GM19328 (cell line): ENCODE results near the gene MYT1.
"Not testable (repeated sequence)": the region's sequence is repeated elsewhere in the genome, so short reads cannot be mapped to it uniquely, and the experiment has no call there.

Source experiments
- ATAC-seq: cut with Tn5 transposase; IDR thresholded peaks from one replicate; pipeline ENCODE4 v1.9.1; 2021; ENCODE audit warnings: mild to moderate bottlenecking, moderate library complexity; ENCODE audit not compliant: unreplicated experiment

Gene MYT1

GRCh38 chr20:64166721-64167615 lies 2.7 kb downstream of the MYT1 start:
- ATAC-seq: no peak

- ATAC-seq: no peak
Observed at GRCh38 chr20:64167676-64168075, 3.4 kb downstream of the MYT1 start.

GRCh38 chr20:64168381-64169090 lies 4.3 kb downstream of the MYT1 start:
- ATAC-seq: no peak

- no peak for ATAC-seq
Observed at GRCh38 chr20:64169091-64169560, 4.9 kb downstream of the MYT1 start.

- no peak for ATAC-seq
Observed at GRCh38 chr20:64171211-64171610, 7.0 kb downstream of the MYT1 start.

- no peak for ATAC-seq
Observed at GRCh38 chr20:64173116-64173515, 8.9 kb downstream of the MYT1 start.

- ATAC-seq: no peak
Observed at GRCh38 chr20:64176551-64176950, 12.3 kb downstream of the MYT1 start.

GRCh38 chr20:64176971-64177370 lies 12.7 kb downstream of the MYT1 start:
- ATAC-seq: no peak

GRCh38 chr20:64177384-64177783 lies 13.1 kb downstream of the MYT1 start:
- ATAC-seq: no peak

- ATAC-seq: no peak
Observed at GRCh38 chr20:64177787-64178186, 13.5 kb downstream of the MYT1 start.

GRCh38 chr20:64178925-64179324 lies 14.7 kb downstream of the MYT1 start:
- not testable (repeated sequence) for ATAC-seq

GRCh38 chr20:64179805-64180204 lies 15.6 kb downstream of the MYT1 start:
- no peak for ATAC-seq

GRCh38 chr20:64180673-64181072 lies 16.4 kb downstream of the MYT1 start:
- no peak for ATAC-seq

GRCh38 chr20:64181391-64181790 lies 17.1 kb downstream of the MYT1 start:
- no peak for ATAC-seq

GRCh38 chr20:64182146-64182865 lies 18.1 kb downstream of the MYT1 start:
- ATAC-seq: no peak

- ATAC-seq: no peak
Observed at GRCh38 chr20:64183313-64183712, 19.1 kb downstream of the MYT1 start.

GRCh38 chr20:64184795-64185194 lies 20.5 kb downstream of the MYT1 start:
- ATAC-seq: no peak

GRCh38 chr20:64185276-64185900 lies 21.1 kb downstream of the MYT1 start:
- no peak for ATAC-seq

GRCh38 chr20:64186071-64186598 lies 21.9 kb downstream of the MYT1 start:
- no peak for ATAC-seq

GRCh38 chr20:64187213-64187612 lies 23.0 kb downstream of the MYT1 start:
- ATAC-seq: not testable (repeated sequence)

GRCh38 chr20:64188091-64188490 lies 23.8 kb downstream of the MYT1 start:
- no peak for ATAC-seq
